Fibroblast of lung (primary cell): Measurements from ENCODE around the gene CEACAM20.

Source experiments
- EZH2 ChIP-seq: IDR thresholded peaks from 2 replicates; pipeline ENCODE4 v1.5.1; 2012; ENCODE audit warnings: low read length, control low read depth, mild to moderate bottlenecking; ENCODE audit errors: missing control alignments
- TF ChIP-seq, protein P1 (sequence below), 2 donors: IDR thresholded peaks in 1 of 2; conservative IDR thresholded peaks in 1 of 2; 1 replicate in 1 of 2; 2 replicates in 1 of 2; pipeline ENCODE4 v1.5.1; 2011 to 2012; ENCODE audit warnings: low read length in 2 of 2, control low read depth in 1 of 2, inconsistent platforms in 1 of 2, low read depth in 1 of 2, mild to moderate bottlenecking in 1 of 2

DNA sequence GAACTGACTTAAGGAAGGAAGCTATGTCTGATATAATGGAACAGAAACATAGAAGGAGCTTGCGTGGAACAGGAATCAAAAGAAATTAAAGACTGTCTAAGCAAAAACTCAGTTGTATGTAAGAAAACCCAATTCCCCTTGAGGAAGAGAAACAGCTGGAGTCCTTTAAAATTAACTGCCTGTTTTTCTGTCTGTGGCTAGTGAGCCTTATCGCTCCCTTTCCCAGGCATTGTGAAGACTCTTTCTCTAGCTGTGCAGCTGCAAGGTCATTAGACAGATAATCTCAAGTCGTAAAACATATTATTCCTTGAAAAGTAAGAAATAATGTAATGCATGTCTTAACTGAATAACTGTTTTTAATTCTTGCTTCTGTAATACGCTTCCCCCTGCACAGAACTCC is 44.2 kb upstream of the CEACAM20 start:
- TF ChIP-seq, protein P1, sequence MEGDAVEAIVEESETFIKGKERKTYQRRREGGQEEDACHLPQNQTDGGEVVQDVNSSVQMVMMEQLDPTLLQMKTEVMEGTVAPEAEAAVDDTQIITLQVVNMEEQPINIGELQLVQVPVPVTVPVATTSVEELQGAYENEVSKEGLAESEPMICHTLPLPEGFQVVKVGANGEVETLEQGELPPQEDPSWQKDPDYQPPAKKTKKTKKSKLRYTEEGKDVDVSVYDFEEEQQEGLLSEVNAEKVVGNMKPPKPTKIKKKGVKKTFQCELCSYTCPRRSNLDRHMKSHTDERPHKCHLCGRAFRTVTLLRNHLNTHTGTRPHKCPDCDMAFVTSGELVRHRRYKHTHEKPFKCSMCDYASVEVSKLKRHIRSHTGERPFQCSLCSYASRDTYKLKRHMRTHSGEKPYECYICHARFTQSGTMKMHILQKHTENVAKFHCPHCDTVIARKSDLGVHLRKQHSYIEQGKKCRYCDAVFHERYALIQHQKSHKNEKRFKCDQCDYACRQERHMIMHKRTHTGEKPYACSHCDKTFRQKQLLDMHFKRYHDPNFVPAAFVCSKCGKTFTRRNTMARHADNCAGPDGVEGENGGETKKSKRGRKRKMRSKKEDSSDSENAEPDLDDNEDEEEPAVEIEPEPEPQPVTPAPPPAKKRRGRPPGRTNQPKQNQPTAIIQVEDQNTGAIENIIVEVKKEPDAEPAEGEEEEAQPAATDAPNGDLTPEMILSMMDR (conservative IDR thresholded peaks at IDR 0.05 in 1 of 2, IDR thresholded peaks at IDR 0.05 in 1 of 2; ENCODE audit: low read depth in 1 of 2, low read length in 2 of 2) = no peak
- no peak for TF ChIP-seq EZH2
